ENCODE measurements around the gene SH3PXD2A. TPM values are rescaled to one million over a fixed set of nuclear protein-coding genes. Genes with fewer than 3 reads are reported as not detected.

SH3PXD2A gene
- total and polyA plus RNA-seq, 2 experiments from 2014 or later, result 1.8 to 5.0 TPM

GRCh38 chr10:103812004-103812403 lies 43.4 kb downstream of the SH3PXD2A start:
- no peaks in the 10 kb centered on the region for H3K9me3 Mint-ChIP-seq
- Histone ChIP-seq H3K27me3 (ENCODE audit: insufficient read depth) (no peaks in the 10 kb centered on the region), H2AFZ (no peak overlapping the region), H3K4me3 (no peak overlapping the region), H3K27ac (ENCODE audit: low read depth) (no peak overlapping the region), H3K79me2 (replicated peaks; ENCODE audit: insufficient read depth) (no peaks in the 10 kb centered on the region), H3K4me2 (no peak overlapping the region), H3K4me1 (ENCODE audit: insufficient read depth) (no peaks in the 10 kb centered on the region), H3F3A (replicated peaks; ENCODE audit: low read depth) (no peaks in the 10 kb centered on the region), H3K9me2 (ENCODE audit: insufficient read depth) (no peaks in the 10 kb centered on the region), H4K20me1 (replicated peaks; ENCODE audit: insufficient read depth) (no peaks in the 10 kb centered on the region), H3K36me3 (ENCODE audit: insufficient read depth) (no peaks in the 10 kb centered on the region)
- no peak for ATAC-seq
- H3K36me3 Mint-ChIP-seq (ENCODE audit: low read depth), result no peaks in the 10 kb centered on the region
- TF ChIP-seq STAT1 (IDR thresholded peaks at IDR 0.05; ENCODE audit: unreplicated experiment), result no peak
- 0 out of 4 replicates have a peak, but pooled peaks of 1 of the 2 experiments have one; percentile 17 for TF ChIP-seq CTCF (conservative IDR thresholded peaks at IDR 0.05; ENCODE audit: low read depth in 2 of 2)
- no peak for TF ChIP-seq CREB1 (CRISPR knock-in tag; IDR thresholded peaks at IDR 0.05; ENCODE audit: low read depth)
- TF ChIP-seq EZH2phosphoT487 (IDR thresholded peaks at IDR 0.05; ENCODE audit: unreplicated experiment), result no peak
- no peak for TF ChIP-seq ZNF331 (CRISPR knock-in tag; IDR thresholded peaks at IDR 0.05; ENCODE audit: low read depth)
- H3K4me1 Mint-ChIP-seq, result peaks cover 14% of the 10 kb centered on the region
- DNase-seq (ENCODE audit: low spot score), result no peak
- H3K27ac Mint-ChIP-seq, result no peak overlapping the region
- H3K27me3 Mint-ChIP-seq (ENCODE audit: insufficient read depth, low read depth, poor library complexity), result peaks cover 6% of the 10 kb centered on the region
- H3K4me3 Mint-ChIP-seq, result no peak overlapping the region

- Histone ChIP-seq H4K20me1 (replicated peaks; ENCODE audit: insufficient read depth) (no peaks in the 10 kb centered on the region), H3K36me3 (ENCODE audit: insufficient read depth) (no peaks in the 10 kb centered on the region), H2AFZ (no peak overlapping the region), H3K27me3 (ENCODE audit: insufficient read depth) (no peaks in the 10 kb centered on the region), H3K9me2 (ENCODE audit: insufficient read depth) (no peaks in the 10 kb centered on the region), H3K4me2 (no peak overlapping the region), H3K27ac (ENCODE audit: low read depth) (no peak overlapping the region), H3K4me3 (no peak overlapping the region), H3K4me1 (ENCODE audit: insufficient read depth) (no peaks in the 10 kb centered on the region), H3F3A (replicated peaks; ENCODE audit: low read depth) (no peaks in the 10 kb centered on the region), H3K79me2 (replicated peaks; ENCODE audit: insufficient read depth) (no peaks in the 10 kb centered on the region)
- Mint-ChIP-seq H3K4me3 (no peak overlapping the region), H3K27me3 (ENCODE audit: insufficient read depth, low read depth, poor library complexity) (peaks cover 5% of the 10 kb centered on the region), H3K4me1 (peaks cover 14% of the 10 kb centered on the region), H3K9me3 (no peaks in the 10 kb centered on the region), H3K27ac (no peak overlapping the region), H3K36me3 (ENCODE audit: low read depth) (no peaks in the 10 kb centered on the region)
- DNase-seq (ENCODE audit: low spot score) (no peak), ATAC-seq (no peak)
- TF ChIP-seq CTCF (conservative IDR thresholded peaks at IDR 0.05; ENCODE audit: low read depth in 2 of 2) (no peak), NANOG (IDR thresholded peaks at IDR 0.05; ENCODE audit: borderline replicate concordance) (no peak), EZH2 (IDR thresholded peaks at IDR 0.05; ENCODE audit: low read depth, unreplicated experiment) (no peak), JUNB (IDR thresholded peaks at IDR 0.05; ENCODE audit: unreplicated experiment) (no peak), ZNF331 (CRISPR knock-in tag; IDR thresholded peaks at IDR 0.05; ENCODE audit: low read depth) (no peak), POLR2AphosphoS5 (IDR thresholded peaks at IDR 0.05; ENCODE audit: low read depth) (no peak), STAT1 (IDR thresholded peaks at IDR 0.05; ENCODE audit: unreplicated experiment) (no peak), EZH2phosphoT487 (IDR thresholded peaks at IDR 0.05; ENCODE audit: unreplicated experiment) (no peak), REST (IDR thresholded peaks at IDR 0.05; ENCODE audit: unreplicated experiment) (no peak), ZNF114 (CRISPR knock-in tag; IDR thresholded peaks at IDR 0.05) (no peak), CREB1 (CRISPR knock-in tag; IDR thresholded peaks at IDR 0.05; ENCODE audit: low read depth) (no peak)
- TF ChIP-seq, protein P1, sequence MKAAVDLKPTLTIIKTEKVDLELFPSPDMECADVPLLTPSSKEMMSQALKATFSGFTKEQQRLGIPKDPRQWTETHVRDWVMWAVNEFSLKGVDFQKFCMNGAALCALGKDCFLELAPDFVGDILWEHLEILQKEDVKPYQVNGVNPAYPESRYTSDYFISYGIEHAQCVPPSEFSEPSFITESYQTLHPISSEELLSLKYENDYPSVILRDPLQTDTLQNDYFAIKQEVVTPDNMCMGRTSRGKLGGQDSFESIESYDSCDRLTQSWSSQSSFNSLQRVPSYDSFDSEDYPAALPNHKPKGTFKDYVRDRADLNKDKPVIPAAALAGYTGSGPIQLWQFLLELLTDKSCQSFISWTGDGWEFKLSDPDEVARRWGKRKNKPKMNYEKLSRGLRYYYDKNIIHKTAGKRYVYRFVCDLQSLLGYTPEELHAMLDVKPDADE (IDR thresholded peaks at IDR 0.05), result no peak
Observed at GRCh38 chr10:103811463-103811862, 43.9 kb downstream of the SH3PXD2A start.
